Endothelial cell of umbilical vein (primary cell): ENCODE data around the gene GGT5. TPM values are rescaled to one million over a fixed set of nuclear protein-coding genes. Genes with fewer than 3 reads are reported as not detected.
"Not testable (repeated sequence)": the region's sequence is repeated elsewhere in the genome, so short reads cannot be mapped to it uniquely, and the experiment has no call there.

Experiments used
- BruUV-seq: library from RNA; stranded (reverse); fragments of 400-500 nt; replicated peaks from 2 replicates; lab custom pipeline; 2021; lab: Mats Ljungman, UMichigan
- CTCF ChIA-PET: fragments of 300-600, 350-600 bp; sonication (Branson Sonifier 250); formaldehyde crosslinking; loops from one replicate; lab custom pipeline; 2021; ENCODE audit warnings: antibody characterized with exemption, inconsistent platforms; lab: Charles Lee
- POLR2A ChIA-PET: fragments of 300-600, 350-600 bp; sonication (Branson Sonifier 250); formaldehyde crosslinking; loops from one replicate; lab custom pipeline; 2021; ENCODE audit warnings: antibody characterized with exemption, inconsistent platforms; lab: Charles Lee
- DNase-seq: peaks from one replicate; pipeline ENCODE4 v3.0.0-alpha.2; 2011; ENCODE audit warnings: low read depth, low spot score
- FAIRE-seq: peaks from 2 replicates; lab custom pipeline; 2011; peaks lifted over from hg19 to GRCh38; lab: Jason Lieb, UNC
- H2AFZ ChIP-seq: 2 replicates; pipeline ENCODE4 v1.6.0; 2012; ENCODE audit warnings: low read depth, low read length, control low read depth, inconsistent platforms
- H3K27ac ChIP-seq: 2 replicates; pipeline ENCODE4 v1.5.1; 2011; ENCODE audit warnings: low read depth, mild to moderate bottlenecking, control low read depth, low read length, moderate library complexity; ENCODE audit not compliant: insufficient read depth
- H3K27me3 ChIP-seq, 2 experiments: 2 replicates each; pipeline versions ENCODE4 v1.6.0 to v1.6.1; 2011; ENCODE audit warnings: low read length in 2 of 2, mixed read lengths in 1 of 2; ENCODE audit not compliant: control insufficient read depth in 2 of 2, insufficient read depth in 2 of 2
- H3K36me3 ChIP-seq, 2 experiments: 2 replicates in 1 of 2; 3 replicates in 1 of 2; pipeline ENCODE4 v1.5.1; 2011; ENCODE audit warnings: low read length in 2 of 2, mild to moderate bottlenecking in 1 of 2, moderate library complexity in 1 of 2; ENCODE audit not compliant: control insufficient read depth in 2 of 2, insufficient read depth in 2 of 2; ENCODE audit errors: extremely low read depth in 1 of 2
- H3K4me1 ChIP-seq: 3 replicates; pipeline ENCODE4 v1.5.1; 2011; ENCODE audit warnings: mild to moderate bottlenecking, low read length; ENCODE audit not compliant: control insufficient read depth, insufficient read depth; ENCODE audit errors: extremely low read depth
- H3K4me2 ChIP-seq: 2 replicates; pipeline ENCODE4 v1.6.1; 2011; ENCODE audit warnings: low read length, control low read depth, mixed read lengths; ENCODE audit not compliant: insufficient read depth
- H3K4me3 ChIP-seq, 3 experiments: fragments of 200-600 bp in 1 of 3; sonication (generic), shearing (Covaris generic) in 1 of 3; replicated peaks in 1 of 3; 2 replicates each; pipeline ENCODE4 v1.5.1; 2011 to 2016; ENCODE audit warnings: control low read depth in 3 of 3, low read length in 3 of 3, mild to moderate bottlenecking in 2 of 3, inconsistent platforms in 1 of 3, low read depth in 1 of 3, moderate library complexity in 1 of 3; ENCODE audit not compliant: insufficient read depth in 1 of 3
- H3K79me2 ChIP-seq: 2 replicates; pipeline ENCODE4 v1.6.0; 2012; ENCODE audit warnings: low read length, inconsistent platforms; ENCODE audit not compliant: control insufficient read depth, insufficient read depth
- H3K9ac ChIP-seq: replicated peaks from 2 replicates; pipeline ENCODE3; 2011; ENCODE audit warnings: low read length, control low read depth; ENCODE audit not compliant: insufficient read depth; ENCODE audit errors: extremely low read depth
- H3K9me1 ChIP-seq: replicated peaks from 3 replicates; pipeline ENCODE4 v1.6.0; 2011; ENCODE audit warnings: mild to moderate bottlenecking, low read length; ENCODE audit not compliant: control insufficient read depth, insufficient read depth; ENCODE audit errors: extremely low read depth
- H3K9me3 ChIP-seq: replicated peaks from 2 replicates; pipeline ENCODE4 v1.5.1; 2012; ENCODE audit warnings: low read length, inconsistent platforms; ENCODE audit not compliant: control insufficient read depth, insufficient read depth
- H4K20me1 ChIP-seq: replicated peaks from 2 replicates; pipeline ENCODE3; 2011; ENCODE audit warnings: mild to moderate bottlenecking, low read length; ENCODE audit not compliant: control insufficient read depth, insufficient read depth; ENCODE audit errors: extremely low read depth
- dilution Hi-C: fragments of 300-500 bp; cut with MboI; formaldehyde crosslinking; loops from one replicate; pipeline ENCODE4 v1.15.0; 2019; ENCODE audit warnings: low sequenced_read_pairs; ENCODE audit not compliant: extremely low pct_ligation_motif_present
- intact Hi-C: fragments of 100-400 bp; cut with micrococcal nuclease; formaldehyde crosslinking; loops from one replicate; pipeline ENCODE4 v1.10.0; 2022
- polyA plus RNA-seq, 4 experiments: library from polyadenylated mRNA; depleted of rRNA in 3 of 4; stranded (reverse) in 3 of 4; unstranded in 1 of 4; fragments of >200 nt; gene quantifications; 2 replicates each; pipeline versions ENCODE4 v1.2.1 to v1.2.3, GENCODE V29; 2011 to 2012; ENCODE audit warnings: missing spikeins in 1 of 4
- total RNA-seq: library from RNA; stranded (reverse); gene quantifications from 2 replicates; pipeline ENCODE4 v1.2.3, GENCODE V29; 2021

Gene GGT5
- total and polyA plus RNA-seq, 2 donors (not counting 3 experiments of a cell fraction or from before 2014, with no cell fraction given), result 45.9 to 293 TPM

GRCh38 chr22:24256136-24256535 is 11.3 kb upstream of the GGT5 start:
- CTCF ChIA-PET, H3K9me3 ChIP-seq, H3K27me3 ChIP-seq, H3K79me2 ChIP-seq, H4K20me1 ChIP-seq, dilution Hi-C loops, intact Hi-C loops, H3K9me1 ChIP-seq, DNase-seq, POLR2A ChIA-PET, H3K27ac ChIP-seq, H3K4me1 ChIP-seq, H3K36me3 ChIP-seq, BruUV-seq, H3K4me3 ChIP-seq, H3K9ac ChIP-seq, H3K4me2 ChIP-seq, FAIRE-seq, H2AFZ ChIP-seq: not testable (repeated sequence)

- POLR2A ChIA-PET, H3K4me3 ChIP-seq, BruUV-seq, H3K4me2 ChIP-seq, H3K9me1 ChIP-seq, H3K36me3 ChIP-seq, CTCF ChIA-PET, H3K79me2 ChIP-seq, H3K9me3 ChIP-seq, H3K27me3 ChIP-seq, H3K4me1 ChIP-seq, dilution Hi-C loops, FAIRE-seq, H2AFZ ChIP-seq, intact Hi-C loops, H4K20me1 ChIP-seq, H3K9ac ChIP-seq, DNase-seq, H3K27ac ChIP-seq: not testable (repeated sequence)
These were observed 8.2 kb upstream of the GGT5 start for GRCh38 chr22:24253126-24253525.

- FAIRE-seq, H3K79me2 ChIP-seq, H3K27me3 ChIP-seq, H3K9me3 ChIP-seq, H3K36me3 ChIP-seq, H3K4me3 ChIP-seq, BruUV-seq, DNase-seq, H2AFZ ChIP-seq, dilution Hi-C loops, intact Hi-C loops, POLR2A ChIA-PET, H3K9me1 ChIP-seq, H3K9ac ChIP-seq, H4K20me1 ChIP-seq, H3K4me1 ChIP-seq, H3K4me2 ChIP-seq, H3K27ac ChIP-seq: not testable (repeated sequence)
- CTCF ChIA-PET, result interaction anchor here (0.7 kb wide), 1 partner anchor 53 kb away, joined by 3 read pairs; no protein-coding TSS in a partner anchor
These were observed 6.4 kb upstream of the GGT5 start for GRCh38 chr22:24251286-24251685.

DNA sequence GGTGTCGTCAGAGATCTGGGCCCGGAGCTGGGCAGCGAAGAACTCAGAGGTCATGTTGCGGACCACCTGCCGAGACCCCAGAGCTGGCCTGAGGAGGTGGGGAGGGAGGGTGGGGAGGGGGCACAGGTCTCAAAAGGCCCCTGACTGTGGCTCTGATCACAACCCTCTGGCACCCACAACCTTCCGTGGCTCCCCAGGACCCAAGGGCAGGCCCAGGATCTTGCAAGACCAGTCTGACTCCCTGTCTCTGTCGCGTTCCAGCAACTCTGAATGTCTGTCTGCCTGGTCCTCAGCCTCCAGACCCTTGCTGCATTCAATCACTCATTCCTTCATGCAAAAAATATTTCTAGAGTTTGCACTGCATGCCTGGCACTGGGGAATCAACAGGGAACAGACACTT is 4.5 kb upstream of the GGT5 start:
- H2AFZ ChIP-seq, dilution Hi-C loops, H3K9me1 ChIP-seq, DNase-seq, H3K27me3 ChIP-seq, H4K20me1 ChIP-seq, H3K27ac ChIP-seq, H3K9me3 ChIP-seq, H3K36me3 ChIP-seq, H3K9ac ChIP-seq, H3K79me2 ChIP-seq, FAIRE-seq, POLR2A ChIA-PET, BruUV-seq, H3K4me2 ChIP-seq, H3K4me3 ChIP-seq: not testable (repeated sequence)
- H3K4me1 ChIP-seq, result peaks cover 17% of the 10 kb centered on the region
- intact Hi-C loops, result loop anchor here (10.0 kb wide), 1 partner anchor 295 kb away; no protein-coding TSS in a partner anchor
- CTCF ChIA-PET, result interaction anchor here (5.5 kb wide), 1 partner anchor 58 kb away, joined by 164 read pairs; no protein-coding TSS in a partner anchor
